Right lobe of liver (tissue), 4 donors: ENCODE data around the gene PDIA4.

Experiments used
- CTCF ChIP-seq, 4 donors: fragments of 200-600 bp in 3 of 4; fragments of 450-650 bp in 1 of 4; IDR thresholded peaks; one replicate each; pipeline versions ENCODE4 v1.5.1 to v1.8.0; 2016 to 2022; ENCODE audit warnings: antibody characterized with exemption in 4 of 4, mild to moderate bottlenecking in 2 of 4
- POLR2A ChIP-seq: fragments of 450-650 bp; IDR thresholded peaks from one replicate; pipeline ENCODE4 v1.6.1; 2017; ENCODE audit warnings: antibody characterized with exemption, mild to moderate bottlenecking
- donor health status: DM: no; HTN: no; CAD: no.
- donor health status: DM: no; HTN: no; CAD: no.
- donor health status: DM: no; HTN: yes; CAD: no.

- TF ChIP-seq CTCF (IDR thresholded peaks at IDR 0.05) (no peak), POLR2A (no peak)
Measured at GRCh38 chr7:149013876-149014275, 14.4 kb downstream of the PDIA4 start.
